Prostate gland (tissue), 2 donors: ENCODE measurements around the gene VGLL3.

Source experiments
- CTCF ChIP-seq, 4 experiments: fragments of 200-600 bp in 2 of 4; fragments of 450-650 bp in 2 of 4; sonication (generic) in 2 of 4; IDR thresholded peaks; 1 replicate in 3 of 4; 2 replicates in 1 of 4; pipeline ENCODE4 v1.5.1; 2016 to 2019; ENCODE audit warnings: antibody characterized with exemption in 4 of 4, mild to moderate bottlenecking in 2 of 4, moderate library complexity in 2 of 4
- POLR2A ChIP-seq: fragments of 450-650 bp; IDR thresholded peaks from one replicate; pipeline ENCODE4 v1.6.1; 2016; ENCODE audit warnings: antibody characterized with exemption, mild to moderate bottlenecking
- POLR2AphosphoS5 ChIP-seq: sonication (generic); formaldehyde crosslinking; IDR thresholded peaks from one replicate; pipeline ENCODE4 v1.6.1; 2017; ENCODE audit warnings: antibody characterized with exemption

DNA sequence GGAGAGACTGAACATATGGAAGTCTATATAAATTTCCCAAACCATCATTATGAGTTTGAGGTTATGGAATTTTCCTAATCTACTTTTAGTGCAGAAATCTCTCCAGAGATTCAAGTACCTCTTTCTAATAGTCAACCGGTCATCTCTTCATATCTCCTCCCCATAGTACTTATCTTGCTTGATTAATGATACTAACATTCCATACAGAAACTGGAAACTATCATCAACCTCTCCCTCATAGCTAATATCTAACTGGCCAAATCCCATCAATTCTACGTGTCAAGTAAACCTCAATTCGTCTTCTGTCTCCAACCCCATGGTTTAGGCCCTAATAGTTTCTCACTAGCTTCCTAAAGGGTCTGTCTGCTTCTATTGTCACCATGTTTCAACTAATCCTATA lies 44.4 kb upstream of the VGLL3 start:
- TF ChIP-seq CTCF (IDR thresholded peaks at IDR 0.05) (no peak), POLR2AphosphoS5 (no peak), POLR2A (no peak)
